Endothelial cell of umbilical vein (primary cell): ENCODE data around the gene CD2AP. TPM values are rescaled to one million over a fixed set of nuclear protein-coding genes. Genes with fewer than 3 reads are reported as not detected.

Experiments
- BruUV-seq: library from RNA; stranded (reverse); fragments of 400-500 nt; replicated peaks from 2 replicates; lab custom pipeline; 2021; lab: Mats Ljungman, UMichigan
- CTCF ChIA-PET: fragments of 300-600, 350-600 bp; sonication (Branson Sonifier 250); formaldehyde crosslinking; loops from one replicate; lab custom pipeline; 2021; ENCODE audit warnings: antibody characterized with exemption, inconsistent platforms; lab: Charles Lee
- POLR2A ChIA-PET: fragments of 300-600, 350-600 bp; sonication (Branson Sonifier 250); formaldehyde crosslinking; loops from one replicate; lab custom pipeline; 2021; ENCODE audit warnings: antibody characterized with exemption, inconsistent platforms; lab: Charles Lee
- DNase-seq: peaks from one replicate; pipeline ENCODE4 v3.0.0-alpha.2; 2011; ENCODE audit warnings: low read depth, low spot score
- FAIRE-seq: peaks from 2 replicates; lab custom pipeline; 2011; peaks lifted over from hg19 to GRCh38; lab: Jason Lieb, UNC
- H2AFZ ChIP-seq: 2 replicates; pipeline ENCODE4 v1.6.0; 2012; ENCODE audit warnings: low read depth, low read length, control low read depth, inconsistent platforms
- H3K27ac ChIP-seq: 2 replicates; pipeline ENCODE4 v1.5.1; 2011; ENCODE audit warnings: low read depth, mild to moderate bottlenecking, control low read depth, low read length, moderate library complexity; ENCODE audit not compliant: insufficient read depth
- H3K27me3 ChIP-seq, 2 experiments: 2 replicates each; pipeline versions ENCODE4 v1.6.0 to v1.6.1; 2011; ENCODE audit warnings: low read length in 2 of 2, mixed read lengths in 1 of 2; ENCODE audit not compliant: control insufficient read depth in 2 of 2, insufficient read depth in 2 of 2
- H3K36me3 ChIP-seq, 2 experiments: 2 replicates in 1 of 2; 3 replicates in 1 of 2; pipeline ENCODE4 v1.5.1; 2011; ENCODE audit warnings: low read length in 2 of 2, mild to moderate bottlenecking in 1 of 2, moderate library complexity in 1 of 2; ENCODE audit not compliant: control insufficient read depth in 2 of 2, insufficient read depth in 2 of 2; ENCODE audit errors: extremely low read depth in 1 of 2
- H3K4me1 ChIP-seq: 3 replicates; pipeline ENCODE4 v1.5.1; 2011; ENCODE audit warnings: mild to moderate bottlenecking, low read length; ENCODE audit not compliant: control insufficient read depth, insufficient read depth; ENCODE audit errors: extremely low read depth
- H3K4me2 ChIP-seq: 2 replicates; pipeline ENCODE4 v1.6.1; 2011; ENCODE audit warnings: low read length, control low read depth, mixed read lengths; ENCODE audit not compliant: insufficient read depth
- H3K4me3 ChIP-seq, 3 experiments: fragments of 200-600 bp in 1 of 3; sonication (generic), shearing (Covaris generic) in 1 of 3; replicated peaks in 1 of 3; 2 replicates each; pipeline ENCODE4 v1.5.1; 2011 to 2016; ENCODE audit warnings: control low read depth in 3 of 3, low read length in 3 of 3, mild to moderate bottlenecking in 2 of 3, inconsistent platforms in 1 of 3, low read depth in 1 of 3, moderate library complexity in 1 of 3; ENCODE audit not compliant: insufficient read depth in 1 of 3
- H3K79me2 ChIP-seq: 2 replicates; pipeline ENCODE4 v1.6.0; 2012; ENCODE audit warnings: low read length, inconsistent platforms; ENCODE audit not compliant: control insufficient read depth, insufficient read depth
- H3K9ac ChIP-seq: replicated peaks from 2 replicates; pipeline ENCODE3; 2011; ENCODE audit warnings: low read length, control low read depth; ENCODE audit not compliant: insufficient read depth; ENCODE audit errors: extremely low read depth
- H3K9me1 ChIP-seq: replicated peaks from 3 replicates; pipeline ENCODE4 v1.6.0; 2011; ENCODE audit warnings: mild to moderate bottlenecking, low read length; ENCODE audit not compliant: control insufficient read depth, insufficient read depth; ENCODE audit errors: extremely low read depth
- H3K9me3 ChIP-seq: replicated peaks from 2 replicates; pipeline ENCODE4 v1.5.1; 2012; ENCODE audit warnings: low read length, inconsistent platforms; ENCODE audit not compliant: control insufficient read depth, insufficient read depth
- H4K20me1 ChIP-seq: replicated peaks from 2 replicates; pipeline ENCODE3; 2011; ENCODE audit warnings: mild to moderate bottlenecking, low read length; ENCODE audit not compliant: control insufficient read depth, insufficient read depth; ENCODE audit errors: extremely low read depth
- CTCF ChIP-seq, 2 donors: IDR thresholded peaks; 1 replicate in 1 of 2; 2 replicates in 1 of 2; pipeline ENCODE4 v1.5.1; 2011; ENCODE audit warnings: low read length in 2 of 2, mild to moderate bottlenecking in 2 of 2, moderate library complexity in 2 of 2, control low read depth in 1 of 2, inconsistent platforms in 1 of 2, low read depth in 1 of 2; ENCODE audit not compliant: insufficient read depth in 1 of 2; ENCODE audit errors: extremely low read depth in 1 of 2
- JUN ChIP-seq: IDR thresholded peaks from 2 replicates; pipeline ENCODE4 v1.6.1; 2011; ENCODE audit warnings: borderline replicate concordance, low read depth; ENCODE audit not compliant: insufficient read length, insufficient read depth
- POLR2AphosphoS5 ChIP-seq: IDR thresholded peaks from 2 replicates; pipeline ENCODE4 v1.6.1; 2012; ENCODE audit warnings: low read depth, mild to moderate bottlenecking, control low read depth, low read length, moderate library complexity; ENCODE audit not compliant: insufficient read depth
- dilution Hi-C: fragments of 300-500 bp; cut with MboI; formaldehyde crosslinking; loops from one replicate; pipeline ENCODE4 v1.15.0; 2019; ENCODE audit warnings: low sequenced_read_pairs; ENCODE audit not compliant: extremely low pct_ligation_motif_present
- intact Hi-C: fragments of 100-400 bp; cut with micrococcal nuclease; formaldehyde crosslinking; loops from one replicate; pipeline ENCODE4 v1.10.0; 2022
- polyA plus RNA-seq, 4 experiments: library from polyadenylated mRNA; depleted of rRNA in 3 of 4; stranded (reverse) in 3 of 4; unstranded in 1 of 4; fragments of >200 nt; gene quantifications; 2 replicates each; pipeline versions ENCODE4 v1.2.1 to v1.2.3, GENCODE V29; 2011 to 2012; ENCODE audit warnings: missing spikeins in 1 of 4
- total RNA-seq: library from RNA; stranded (reverse); gene quantifications from 2 replicates; pipeline ENCODE4 v1.2.3, GENCODE V29; 2021

Gene CD2AP
- total and polyA plus RNA-seq, 2 donors (not counting 3 experiments of a cell fraction or from before 2014, with no cell fraction given), result 4.2 to 39.8 TPM

- dilution Hi-C loops, result no loop called here
- POLR2A ChIA-PET, result no interaction called here
Observed at GRCh38 chr6:47455533-47456209, 21.9 kb upstream of the CD2AP start.

More at GRCh38 chr6:47455533-47456209, 21.9 kb upstream of the CD2AP start:
- Histone ChIP-seq H3K9me1 (no peaks in the 10 kb centered on the region), H3K4me3 (no peak overlapping the region), H3K36me3 (no peaks in the 10 kb centered on the region), H3K4me2 (no peak overlapping the region), H2AFZ (no peak overlapping the region), H3K27ac (no peak overlapping the region), H4K20me1 (no peaks in the 10 kb centered on the region), H3K4me1 (no peaks in the 10 kb centered on the region), H3K79me2 (no peaks in the 10 kb centered on the region), H3K9me3 (no peaks in the 10 kb centered on the region), H3K27me3 (no peaks in the 10 kb centered on the region), H3K9ac (no peak overlapping the region)
- CTCF ChIA-PET, result no interaction called here
- DNase-seq (no peak), FAIRE-seq (no peak)
- no TSS peak for BruUV-seq
- intact Hi-C loops, result no loop called here
- TF ChIP-seq CTCF (IDR thresholded peaks at IDR 0.05; ENCODE audit: extremely low read depth in 1 of 2, insufficient read depth in 1 of 2, low read depth in 1 of 2, low read length in 2 of 2), result no peak
- no peak for TF ChIP-seq POLR2AphosphoS5
- TF ChIP-seq JUN, result no peak
